K562 (cell line): ENCODE measurements around the gene REG4. TPM values are rescaled to one million over a fixed set of nuclear protein-coding genes. Genes with fewer than 3 reads are reported as not detected.

Source experiments
- ATF1 ChIP-seq, 2 experiments: fragments of 450-650 bp in 1 of 2; IDR thresholded peaks; 2 replicates each; pipeline ENCODE4 v1.6.1; 2016; ENCODE audit warnings: missing compliant biosample characterization in 1 of 2, missing genetic modification characterization in 1 of 2
- BACH1 ChIP-seq: fragments of 200-800 bp; sonication (Bioruptor generic); IDR thresholded peaks from 2 replicates; pipeline ENCODE4 v1.6.1; 2016; ENCODE audit warnings: missing genetic modification characterization, missing compliant biosample characterization
- ETS1 ChIP-seq: conservative IDR thresholded peaks from 2 replicates; pipeline ENCODE4 v1.6.1; 2011; ENCODE audit warnings: low read depth, mild to moderate bottlenecking, low read length; ENCODE audit not compliant: control insufficient read depth
- HDAC8 ChIP-seq: fragments of 450-650 bp; IDR thresholded peaks from 2 replicates; pipeline ENCODE4 v1.6.1; 2016; ENCODE audit warnings: mild to moderate bottlenecking, missing genetic modification characterization, moderate library complexity, missing compliant biosample characterization
- JUND ChIP-seq, 2 experiments: IDR thresholded peaks; 2 replicates in 1 of 2; 3 replicates in 1 of 2; pipeline ENCODE4 v1.6.1; 2011; ENCODE audit warnings: borderline replicate concordance in 2 of 2, low read depth in 2 of 2, low read length in 2 of 2, improper control_type of control experiment in 1 of 2, missing biosample characterization in 1 of 2, missing genetic modification characterization in 1 of 2, missing genetic modification reagents in 1 of 2
- NFRKB ChIP-seq: fragments of 450-650 bp; IDR thresholded peaks from 2 replicates; pipeline ENCODE4 v1.6.1; 2016; ENCODE audit warnings: low read depth
- NR4A1 ChIP-seq, 2 experiments: fragments of 250-450 bp in 1 of 2; fragments of 450-650 bp in 1 of 2; sonication (Bioruptor Pico) in 1 of 2; IDR thresholded peaks; 2 replicates each; pipeline versions ENCODE4 v1.4.0 to v1.6.1; 2016 to 2020; ENCODE audit warnings: mild to moderate bottlenecking in 2 of 2, missing compliant biosample characterization in 1 of 2, missing genetic modification characterization in 1 of 2, moderate library complexity in 1 of 2
- SIRT6 ChIP-seq: IDR thresholded peaks from one replicate; pipeline ENCODE4 v1.6.1; 2012; ENCODE audit warnings: low read depth, mild to moderate bottlenecking, control low read depth, inconsistent platforms, low read length, moderate library complexity
- U2AF1 ChIP-seq: fragments of 200-400 bp; formaldehyde crosslinking; optimal IDR thresholded peaks from 2 replicates; pipeline ENCODE3; 2017; ENCODE audit warnings: mild to moderate bottlenecking, low read depth, low read length, moderate library complexity
- ZC3H4 ChIP-seq: sonication (generic); formaldehyde crosslinking; IDR thresholded peaks from 2 replicates; pipeline ENCODE4 v1.9.0; 2021; ENCODE audit warnings: missing genetic modification reagents, borderline replicate concordance
- ZFX ChIP-seq: sonication (generic); formaldehyde crosslinking; IDR thresholded peaks from 2 replicates; pipeline ENCODE4 v1.8.0; 2022; ENCODE audit warnings: mild to moderate bottlenecking, missing genetic modification reagents, moderate library complexity
- ZNF217 ChIP-seq: sonication (generic); formaldehyde crosslinking; IDR thresholded peaks from 2 replicates; pipeline ENCODE4 v1.8.0; 2022; ENCODE audit warnings: mild to moderate bottlenecking, missing genetic modification reagents
- ZNF316 ChIP-seq: fragments of 450-650 bp; IDR thresholded peaks from 2 replicates; pipeline ENCODE4 v1.6.1; 2016
- ZNF561 ChIP-seq: fragments of 450-650 bp; formaldehyde crosslinking; conservative IDR thresholded peaks from 2 replicates; pipeline ENCODE4 v1.4.0; 2020; ENCODE audit warnings: mild to moderate bottlenecking, moderate library complexity
- ZNF766 ChIP-seq: fragments of 200-800 bp; sonication (Bioruptor generic); conservative IDR thresholded peaks from 2 replicates; pipeline ENCODE4 v1.6.1; 2016; ENCODE audit warnings: missing genetic modification characterization, missing compliant biosample characterization
- polyA plus RNA-seq, 8 experiments: library from polyadenylated mRNA; depleted of rRNA in 4 of 8; stranded (reverse) in 5 of 8; unstranded in 3 of 8; fragments of >200 nt; fragmentation: Nextera tagmentation in 2 of 8; fragmentation: Illumina TruSeq in 1 of 8; extraction: Ambion mirVana in 2 of 8; extraction: Trizol in 1 of 8; gene quantifications; 2 replicates each; pipeline versions ENCODE4 v1.2.1 to v1.2.3, GENCODE V29; 2011 to 2014; ENCODE audit warnings: inconsistent platforms in 1 of 8, missing spikeins in 1 of 8
- total RNA-seq, 7 experiments: library from RNA; depleted of rRNA in 6 of 7; stranded (reverse); fragments of >200 nt in 6 of 7; fragmentation: Illumina TruSeq in 2 of 7; extraction: Trizol in 2 of 7; gene quantifications; 2 replicates each; pipeline versions ENCODE4 v1.2.1 to v1.2.3, GENCODE V29; 2011 to 2021; ENCODE audit warnings: low replicate concordance in 1 of 7
- TF ChIP-seq, protein P1 (sequence below): fragments of 200-600 bp; sonication (generic); IDR thresholded peaks from one replicate; pipeline ENCODE4 v1.6.1; 2012; ENCODE audit warnings: mild to moderate bottlenecking, low read depth, low read length, inconsistent platforms

The REG4 gene
- total and polyA plus RNA-seq, 9 of the 15 experiments (the other 6 are each of a cell fraction or from before 2014, with no cell fraction given), result not detected

DNA sequence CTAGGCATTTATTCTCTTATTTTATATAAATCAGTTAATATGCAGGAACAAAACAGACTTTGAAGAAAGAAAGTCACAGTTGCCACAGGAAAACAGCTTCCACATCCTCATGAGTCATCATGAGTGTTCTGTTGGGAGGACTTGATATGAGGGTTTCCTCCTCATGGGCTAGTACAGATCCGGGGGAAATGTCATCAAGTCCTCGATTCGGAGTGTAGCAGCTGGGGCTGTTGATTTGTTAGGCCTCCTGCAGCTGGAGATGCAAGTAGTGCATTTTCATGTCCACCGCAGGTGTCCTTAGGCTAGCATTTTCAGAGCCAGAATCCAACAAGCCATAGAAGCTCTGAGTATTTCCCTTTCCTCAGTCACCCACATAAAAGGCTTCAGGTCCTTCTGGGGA is 48.4 kb upstream of the REG4 start (continued):
- TF ChIP-seq, protein P1, sequence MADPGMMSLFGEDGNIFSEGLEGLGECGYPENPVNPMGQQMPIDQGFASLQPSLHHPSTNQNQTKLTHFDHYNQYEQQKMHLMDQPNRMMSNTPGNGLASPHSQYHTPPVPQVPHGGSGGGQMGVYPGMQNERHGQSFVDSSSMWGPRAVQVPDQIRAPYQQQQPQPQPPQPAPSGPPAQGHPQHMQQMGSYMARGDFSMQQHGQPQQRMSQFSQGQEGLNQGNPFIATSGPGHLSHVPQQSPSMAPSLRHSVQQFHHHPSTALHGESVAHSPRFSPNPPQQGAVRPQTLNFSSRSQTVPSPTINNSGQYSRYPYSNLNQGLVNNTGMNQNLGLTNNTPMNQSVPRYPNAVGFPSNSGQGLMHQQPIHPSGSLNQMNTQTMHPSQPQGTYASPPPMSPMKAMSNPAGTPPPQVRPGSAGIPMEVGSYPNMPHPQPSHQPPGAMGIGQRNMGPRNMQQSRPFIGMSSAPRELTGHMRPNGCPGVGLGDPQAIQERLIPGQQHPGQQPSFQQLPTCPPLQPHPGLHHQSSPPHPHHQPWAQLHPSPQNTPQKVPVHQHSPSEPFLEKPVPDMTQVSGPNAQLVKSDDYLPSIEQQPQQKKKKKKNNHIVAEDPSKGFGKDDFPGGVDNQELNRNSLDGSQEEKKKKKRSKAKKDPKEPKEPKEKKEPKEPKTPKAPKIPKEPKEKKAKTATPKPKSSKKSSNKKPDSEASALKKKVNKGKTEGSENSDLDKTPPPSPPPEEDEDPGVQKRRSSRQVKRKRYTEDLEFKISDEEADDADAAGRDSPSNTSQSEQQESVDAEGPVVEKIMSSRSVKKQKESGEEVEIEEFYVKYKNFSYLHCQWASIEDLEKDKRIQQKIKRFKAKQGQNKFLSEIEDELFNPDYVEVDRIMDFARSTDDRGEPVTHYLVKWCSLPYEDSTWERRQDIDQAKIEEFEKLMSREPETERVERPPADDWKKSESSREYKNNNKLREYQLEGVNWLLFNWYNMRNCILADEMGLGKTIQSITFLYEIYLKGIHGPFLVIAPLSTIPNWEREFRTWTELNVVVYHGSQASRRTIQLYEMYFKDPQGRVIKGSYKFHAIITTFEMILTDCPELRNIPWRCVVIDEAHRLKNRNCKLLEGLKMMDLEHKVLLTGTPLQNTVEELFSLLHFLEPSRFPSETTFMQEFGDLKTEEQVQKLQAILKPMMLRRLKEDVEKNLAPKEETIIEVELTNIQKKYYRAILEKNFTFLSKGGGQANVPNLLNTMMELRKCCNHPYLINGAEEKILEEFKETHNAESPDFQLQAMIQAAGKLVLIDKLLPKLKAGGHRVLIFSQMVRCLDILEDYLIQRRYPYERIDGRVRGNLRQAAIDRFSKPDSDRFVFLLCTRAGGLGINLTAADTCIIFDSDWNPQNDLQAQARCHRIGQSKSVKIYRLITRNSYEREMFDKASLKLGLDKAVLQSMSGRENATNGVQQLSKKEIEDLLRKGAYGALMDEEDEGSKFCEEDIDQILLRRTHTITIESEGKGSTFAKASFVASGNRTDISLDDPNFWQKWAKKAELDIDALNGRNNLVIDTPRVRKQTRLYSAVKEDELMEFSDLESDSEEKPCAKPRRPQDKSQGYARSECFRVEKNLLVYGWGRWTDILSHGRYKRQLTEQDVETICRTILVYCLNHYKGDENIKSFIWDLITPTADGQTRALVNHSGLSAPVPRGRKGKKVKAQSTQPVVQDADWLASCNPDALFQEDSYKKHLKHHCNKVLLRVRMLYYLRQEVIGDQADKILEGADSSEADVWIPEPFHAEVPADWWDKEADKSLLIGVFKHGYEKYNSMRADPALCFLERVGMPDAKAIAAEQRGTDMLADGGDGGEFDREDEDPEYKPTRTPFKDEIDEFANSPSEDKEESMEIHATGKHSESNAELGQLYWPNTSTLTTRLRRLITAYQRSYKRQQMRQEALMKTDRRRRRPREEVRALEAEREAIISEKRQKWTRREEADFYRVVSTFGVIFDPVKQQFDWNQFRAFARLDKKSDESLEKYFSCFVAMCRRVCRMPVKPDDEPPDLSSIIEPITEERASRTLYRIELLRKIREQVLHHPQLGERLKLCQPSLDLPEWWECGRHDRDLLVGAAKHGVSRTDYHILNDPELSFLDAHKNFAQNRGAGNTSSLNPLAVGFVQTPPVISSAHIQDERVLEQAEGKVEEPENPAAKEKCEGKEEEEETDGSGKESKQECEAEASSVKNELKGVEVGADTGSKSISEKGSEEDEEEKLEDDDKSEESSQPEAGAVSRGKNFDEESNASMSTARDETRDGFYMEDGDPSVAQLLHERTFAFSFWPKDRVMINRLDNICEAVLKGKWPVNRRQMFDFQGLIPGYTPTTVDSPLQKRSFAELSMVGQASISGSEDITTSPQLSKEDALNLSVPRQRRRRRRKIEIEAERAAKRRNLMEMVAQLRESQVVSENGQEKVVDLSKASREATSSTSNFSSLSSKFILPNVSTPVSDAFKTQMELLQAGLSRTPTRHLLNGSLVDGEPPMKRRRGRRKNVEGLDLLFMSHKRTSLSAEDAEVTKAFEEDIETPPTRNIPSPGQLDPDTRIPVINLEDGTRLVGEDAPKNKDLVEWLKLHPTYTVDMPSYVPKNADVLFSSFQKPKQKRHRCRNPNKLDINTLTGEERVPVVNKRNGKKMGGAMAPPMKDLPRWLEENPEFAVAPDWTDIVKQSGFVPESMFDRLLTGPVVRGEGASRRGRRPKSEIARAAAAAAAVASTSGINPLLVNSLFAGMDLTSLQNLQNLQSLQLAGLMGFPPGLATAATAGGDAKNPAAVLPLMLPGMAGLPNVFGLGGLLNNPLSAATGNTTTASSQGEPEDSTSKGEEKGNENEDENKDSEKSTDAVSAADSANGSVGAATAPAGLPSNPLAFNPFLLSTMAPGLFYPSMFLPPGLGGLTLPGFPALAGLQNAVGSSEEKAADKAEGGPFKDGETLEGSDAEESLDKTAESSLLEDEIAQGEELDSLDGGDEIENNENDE, result no peak
- peak; percentile 81 for TF ChIP-seq ZNF766 (CRISPR knock-in tag)
- no peak for TF ChIP-seq NR4A1 (CRISPR knock-in tag; IDR thresholded peaks at IDR 0.05)
- TF ChIP-seq NR4A1 (tag; IDR thresholded peaks at IDR 0.05), result 0 out of 2 replicates have a peak, but pooled peaks have one; percentile 36
- TF ChIP-seq ZNF217 (CRISPR knock-in tag), result no peak
- no peak for TF ChIP-seq U2AF1
- no peak for TF ChIP-seq SIRT6
- no peak for TF ChIP-seq ZNF561 (CRISPR knock-in tag)
- TF ChIP-seq HDAC8 (tag), result no peak
- no peak for TF ChIP-seq ZC3H4
- no peak for TF ChIP-seq ETS1
- TF ChIP-seq ZFX (CRISPR knock-in tag), result peak; percentile 24; the same call in 1 of the 2 replicates
- peak; percentile 80 for TF ChIP-seq ZNF316
- TF ChIP-seq NFRKB, result 0 out of 2 replicates have a peak, but pooled peaks have one; percentile 29
- no peak for TF ChIP-seq ATF1 (CRISPR knock-in tag; IDR thresholded peaks at IDR 0.05)
- TF ChIP-seq ATF1 (tag; IDR thresholded peaks at IDR 0.05), result peak; percentile 43; the same call in 1 of the 2 replicates
- TF ChIP-seq BACH1 (tag), result no peak
- peak; percentile 95 for TF ChIP-seq JUND (IDR thresholded peaks at IDR 0.05; ENCODE audit: borderline replicate concordance, low read depth, low read length)
- peak; percentile 90 for TF ChIP-seq JUND (tag; IDR thresholded peaks at IDR 0.05; ENCODE audit: borderline replicate concordance, low read depth, low read length)
